Measurements from ENCODE around the gene PCDH8.

- TF ChIP-seq POLR2A (IDR thresholded peaks at IDR 0.05) (no peak), CTCF (IDR thresholded peaks at IDR 0.05) (no peak)
Measured at GRCh38 chr13:52833296-52833875, 15.1 kb downstream of the PCDH8 start.

Measured in right lobe of liver (tissue), 4 donors.